GM12878 (cell line): Measurements from ENCODE around the gene PHYH. TPM values are rescaled to one million over a fixed set of nuclear protein-coding genes. Genes with fewer than 3 reads are reported as not detected.

Experiments
- ATAC-seq: fragments of 200-7000 bp; cut with Tn5 transposase; 3 replicates; pipeline ENCODE4 v1.9.1; 2020; ENCODE audit warnings: mild to moderate bottlenecking, moderate library complexity
- BruUV-seq: library from RNA; stranded (reverse); fragments of 400-500 nt; replicated peaks from 2 replicates; lab custom pipeline; 2021; lab: Mats Ljungman, UMichigan
- CTCF ChIA-PET: fragments of 300-600 bp; sonication (Branson Sonifier 250); formaldehyde crosslinking; extraction: SDS; loops from one replicate; lab custom pipeline; 2021; ENCODE audit warnings: inconsistent platforms; lab: Yijun Ruan, JAX
- POLR2A ChIA-PET: fragments of 350-600 bp; formaldehyde crosslinking; extraction: SDS; loops from one replicate; lab custom pipeline; 2021; ENCODE audit warnings: inconsistent platforms; lab: Charles Lee
- RAD21 ChIA-PET: fragments of 300-600 bp; sonication (Branson Sonifier 250); formaldehyde crosslinking; loops from one replicate; lab custom pipeline; 2023; ENCODE audit warnings: antibody characterized with exemption; ENCODE audit not compliant: unreplicated experiment; lab: Charles Lee
- SMC1A ChIA-PET: fragments of 300-600 bp; sonication (Branson Sonifier 250); formaldehyde crosslinking; loops from one replicate; lab custom pipeline; 2023; ENCODE audit not compliant: unreplicated experiment, uncharacterized antibody; lab: Charles Lee
- DNase-seq: peaks from one replicate; pipeline ENCODE4 v3.0.0-alpha.2; 2011; ENCODE audit warnings: low read depth, low spot score
- FAIRE-seq: peaks from 3 replicates; lab custom pipeline; 2011; peaks lifted over from hg19 to GRCh38; lab: Jason Lieb, UNC
- H2AFZ ChIP-seq: 2 replicates; pipeline ENCODE4 v1.6.0; 2011; ENCODE audit warnings: low read depth, low read length, control low read depth; ENCODE audit not compliant: control insufficient read depth
- H3K27ac ChIP-seq: 2 replicates; pipeline ENCODE4 v1.5.1; 2011; ENCODE audit warnings: control low read depth; ENCODE audit not compliant: control insufficient read depth, insufficient read depth
- H3K27me3 ChIP-seq, 2 experiments: replicated peaks in 1 of 2; 2 replicates each; pipeline versions ENCODE4 v1.6.0 to v1.6.1; 2011; ENCODE audit warnings: low read length in 1 of 2; ENCODE audit not compliant: control insufficient read depth in 2 of 2, insufficient read depth in 2 of 2
- H3K36me3 ChIP-seq, 2 experiments: 2 replicates each; pipeline ENCODE4 v1.5.1; 2011; ENCODE audit warnings: low read length in 1 of 2; ENCODE audit not compliant: control insufficient read depth in 2 of 2, insufficient read depth in 2 of 2
- H3K4me1 ChIP-seq: 2 replicates; pipeline ENCODE4 v1.6.1; 2011; ENCODE audit warnings: mild to moderate bottlenecking, low read length, moderate library complexity, mixed read lengths; ENCODE audit not compliant: control insufficient read depth, insufficient read depth
- H3K4me2 ChIP-seq: 2 replicates; pipeline ENCODE4 v1.6.0; 2011; ENCODE audit warnings: control low read depth; ENCODE audit not compliant: control insufficient read depth, insufficient read depth
- H3K4me3 ChIP-seq: fragments of 200-600 bp; sonication (generic); 2 replicates; pipeline ENCODE4 v1.5.1; 2016
- H3K79me2 ChIP-seq: 2 replicates; pipeline ENCODE4 v1.6.0; 2011; ENCODE audit warnings: low read length; ENCODE audit not compliant: control insufficient read depth, insufficient read depth
- H3K9ac ChIP-seq: 2 replicates; pipeline ENCODE4 v1.8.0; 2011; ENCODE audit warnings: low read length, control low read depth, mixed read lengths; ENCODE audit not compliant: control insufficient read depth, insufficient read depth
- H3K9me3 ChIP-seq: replicated peaks from 3 replicates; pipeline ENCODE4 v1.5.1; 2011; ENCODE audit warnings: mild to moderate bottlenecking, low read length; ENCODE audit not compliant: control insufficient read depth, insufficient read depth
- H4K20me1 ChIP-seq: 2 replicates; pipeline ENCODE4 v1.6.0; 2011; ENCODE audit not compliant: control insufficient read depth, insufficient read depth
- ATF7 ChIP-seq: fragments of 450-650 bp; IDR thresholded peaks from 2 replicates; pipeline ENCODE4 v1.6.1; 2016; ENCODE audit warnings: low read depth, mild to moderate bottlenecking
- BCL11A ChIP-seq: IDR thresholded peaks from 2 replicates; pipeline ENCODE4 v1.6.1; 2011; ENCODE audit warnings: low read depth, low read length
- GATAD2B ChIP-seq: fragments of 450-650 bp; conservative IDR thresholded peaks from 2 replicates; pipeline ENCODE4 v1.6.1; 2017; ENCODE audit warnings: low read depth, mild to moderate bottlenecking, moderate library complexity
- IKZF2 ChIP-seq, 2 experiments: fragments of 450-650 bp; IDR thresholded peaks; 2 replicates each; pipeline ENCODE4 v1.6.1; 2017; ENCODE audit warnings: mild to moderate bottlenecking in 2 of 2, moderate library complexity in 2 of 2
- JUND ChIP-seq: IDR thresholded peaks from 2 replicates; pipeline ENCODE4 v1.6.1; 2012; ENCODE audit warnings: low read depth, mild to moderate bottlenecking, low read length, improper control_type of control experiment, moderate library complexity
- MEF2B ChIP-seq: fragments of 450-650 bp; IDR thresholded peaks from 2 replicates; pipeline ENCODE4 v1.6.1; 2018; ENCODE audit warnings: mild to moderate bottlenecking, moderate library complexity; ENCODE audit not compliant: partially characterized antibody, poor library complexity, severe bottlenecking
- NFIC ChIP-seq: IDR thresholded peaks from 2 replicates; pipeline ENCODE4 v1.6.1; 2012; ENCODE audit warnings: low read depth, mild to moderate bottlenecking, inconsistent platforms, low read length, moderate library complexity
- ZNF622 ChIP-seq: fragments of 450-650 bp; IDR thresholded peaks from 2 replicates; pipeline ENCODE4 v1.6.1; 2017; ENCODE audit warnings: mild to moderate bottlenecking, inconsistent platforms
- WGBS: methylation state at CpG from one replicate; pipeline ENCODE4 v1.1.6; 2016; ENCODE audit warnings: low lambda C conversion rate; ENCODE audit not compliant: insufficient replicate concordance, insufficient coverage; ENCODE audit errors: missing lambda C conversion rate; 5-methylcytosine and 5-hydroxymethylcytosine counted together
- in situ Hi-C: fragments of 300-500 bp; cut with MboI; formaldehyde crosslinking; loops from 9 replicates; pipeline ENCODE4 v1.14.3; 2018; ENCODE audit warnings: mixed read lengths
- intact Hi-C: fragments of 100-400 bp; cut with micrococcal nuclease; formaldehyde crosslinking; loops from one replicate; pipeline ENCODE4 v1.14.2; 2022; ENCODE audit not compliant: unreplicated experiment
- polyA plus RNA-seq, 11 experiments: library from polyadenylated mRNA; depleted of rRNA in 4 of 11; unstranded in 6 of 11; stranded (reverse) in 5 of 11; fragments of >200 nt; fragmentation: Nextera tagmentation in 4 of 11; fragmentation: Illumina TruSeq in 1 of 11; extraction: Ambion mirVana in 4 of 11; extraction: Trizol in 1 of 11; gene quantifications; 1 replicate in 1 of 11; 2 replicates in 10 of 11; pipeline versions ENCODE4 v1.2.1 to v1.2.3, GENCODE V29; 2011 to 2016; ENCODE audit warnings: inconsistent platforms in 2 of 11, missing spikeins in 2 of 11, low read depth in 1 of 11
- total RNA-seq, 4 experiments: library from RNA; depleted of rRNA in 3 of 4; stranded (reverse); fragments of >200 nt in 3 of 4; fragmentation: Illumina TruSeq in 1 of 4; extraction: Trizol in 1 of 4; gene quantifications; 2 replicates each; pipeline versions ENCODE4 v1.2.1 to v1.2.3, GENCODE V29; 2013 to 2021
- TF ChIP-seq, protein P1 (sequence below): fragments of 450-650 bp; formaldehyde crosslinking; IDR thresholded peaks from 2 replicates; pipeline ENCODE4 v1.4.0; 2022; ENCODE audit warnings: mild to moderate bottlenecking, moderate library complexity

The PHYH gene
- total and polyA plus RNA-seq, 10 of the 15 experiments (the other 5 are each of a cell fraction or from before 2014, with no cell fraction given), result 3.2 to 10.3 (median 5.0) TPM

- Histone ChIP-seq H3K4me3 (no peak overlapping the region), H3K27ac (no peak overlapping the region), H3K36me3 (peaks cover 6 to 29% of the 10 kb centered on the region in 2 experiments), H3K9ac (no peak overlapping the region), H3K79me2 (no peaks in the 10 kb centered on the region), H3K9me3 (no peaks in the 10 kb centered on the region), H3K4me2 (no peak overlapping the region), H3K4me1 (no peaks in the 10 kb centered on the region), H2AFZ (no peak overlapping the region), H3K27me3 (no peaks in the 10 kb centered on the region), H4K20me1 (no peaks in the 10 kb centered on the region)
- in situ Hi-C loops, result no loop called here
- TF ChIP-seq GATAD2B (no peak), NFIC (no peak), ATF7 (no peak), BCL11A (no peak), ZNF622 (no peak), JUND (no peak), IKZF2 (IDR thresholded peaks at IDR 0.05) (no peak), MEF2B (no peak)
- TF ChIP-seq, protein P1, sequence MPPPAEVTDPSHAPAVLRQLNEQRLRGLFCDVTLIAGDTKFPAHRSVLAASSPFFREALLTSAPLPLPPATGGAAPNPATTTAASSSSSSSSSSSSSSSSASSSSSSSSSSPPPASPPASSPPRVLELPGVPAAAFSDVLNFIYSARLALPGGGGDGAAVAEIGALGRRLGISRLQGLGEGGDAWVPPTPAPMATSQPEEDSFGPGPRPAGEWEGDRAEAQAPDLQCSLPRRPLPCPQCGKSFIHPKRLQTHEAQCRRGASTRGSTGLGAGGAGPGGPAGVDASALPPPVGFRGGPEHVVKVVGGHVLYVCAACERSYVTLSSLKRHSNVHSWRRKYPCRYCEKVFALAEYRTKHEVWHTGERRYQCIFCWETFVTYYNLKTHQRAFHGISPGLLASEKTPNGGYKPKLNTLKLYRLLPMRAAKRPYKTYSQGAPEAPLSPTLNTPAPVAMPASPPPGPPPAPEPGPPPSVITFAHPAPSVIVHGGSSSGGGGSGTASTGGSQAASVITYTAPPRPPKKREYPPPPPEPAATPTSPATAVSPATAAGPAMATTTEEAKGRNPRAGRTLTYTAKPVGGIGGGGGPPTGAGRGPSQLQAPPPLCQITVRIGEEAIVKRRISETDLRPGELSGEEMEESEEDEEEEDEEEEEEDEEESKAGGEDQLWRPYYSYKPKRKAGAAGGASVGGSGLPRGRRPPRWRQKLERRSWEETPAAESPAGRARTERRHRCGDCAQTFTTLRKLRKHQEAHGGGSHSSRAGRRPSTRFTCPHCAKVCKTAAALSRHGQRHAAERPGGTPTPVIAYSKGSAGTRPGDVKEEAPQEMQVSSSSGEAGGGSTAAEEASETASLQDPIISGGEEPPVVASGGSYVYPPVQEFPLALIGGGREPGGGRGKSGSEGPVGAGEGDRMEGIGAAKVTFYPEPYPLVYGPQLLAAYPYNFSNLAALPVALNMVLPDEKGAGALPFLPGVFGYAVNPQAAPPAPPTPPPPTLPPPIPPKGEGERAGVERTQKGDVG, result no peak
- RAD21 ChIA-PET, result interaction anchor here (1.0 kb wide), 1 partner anchor 21 kb away, joined by 3 read pairs; no protein-coding TSS in a partner anchor
- ATAC-seq (no peak), DNase-seq (no peak), FAIRE-seq (no peak)
- SMC1A ChIA-PET, result interaction anchor here (1.4 kb wide), 1 partner anchor 21 kb away, joined by 3 read pairs; no protein-coding TSS in a partner anchor
- CTCF ChIA-PET, result interaction anchor here (1.6 kb wide), 1 partner anchor 27 kb away, joined by 4 read pairs; no protein-coding TSS in a partner anchor
- no TSS peak for BruUV-seq
- POLR2A ChIA-PET, result no interaction called here
- 43% methylated on average over 3 of the region's 3 CpGs for WGBS
- intact Hi-C loops, result no loop called here
Observed at GRCh38 chr10:13329565-13329964, 29.7 kb upstream of the PHYH start.
